HG03432 (cell line): ENCODE data around the gene DNAH8.
A peak's percentile ranks its signal among the peaks of the same experiment; 100 is the strongest.

Experiments
- ATAC-seq: cut with Tn5 transposase; IDR thresholded peaks from one replicate; pipeline ENCODE4 v1.9.1; 2021; ENCODE audit warnings: mild to moderate bottlenecking, moderate library complexity; ENCODE audit not compliant: unreplicated experiment

Gene DNAH8, protein sequence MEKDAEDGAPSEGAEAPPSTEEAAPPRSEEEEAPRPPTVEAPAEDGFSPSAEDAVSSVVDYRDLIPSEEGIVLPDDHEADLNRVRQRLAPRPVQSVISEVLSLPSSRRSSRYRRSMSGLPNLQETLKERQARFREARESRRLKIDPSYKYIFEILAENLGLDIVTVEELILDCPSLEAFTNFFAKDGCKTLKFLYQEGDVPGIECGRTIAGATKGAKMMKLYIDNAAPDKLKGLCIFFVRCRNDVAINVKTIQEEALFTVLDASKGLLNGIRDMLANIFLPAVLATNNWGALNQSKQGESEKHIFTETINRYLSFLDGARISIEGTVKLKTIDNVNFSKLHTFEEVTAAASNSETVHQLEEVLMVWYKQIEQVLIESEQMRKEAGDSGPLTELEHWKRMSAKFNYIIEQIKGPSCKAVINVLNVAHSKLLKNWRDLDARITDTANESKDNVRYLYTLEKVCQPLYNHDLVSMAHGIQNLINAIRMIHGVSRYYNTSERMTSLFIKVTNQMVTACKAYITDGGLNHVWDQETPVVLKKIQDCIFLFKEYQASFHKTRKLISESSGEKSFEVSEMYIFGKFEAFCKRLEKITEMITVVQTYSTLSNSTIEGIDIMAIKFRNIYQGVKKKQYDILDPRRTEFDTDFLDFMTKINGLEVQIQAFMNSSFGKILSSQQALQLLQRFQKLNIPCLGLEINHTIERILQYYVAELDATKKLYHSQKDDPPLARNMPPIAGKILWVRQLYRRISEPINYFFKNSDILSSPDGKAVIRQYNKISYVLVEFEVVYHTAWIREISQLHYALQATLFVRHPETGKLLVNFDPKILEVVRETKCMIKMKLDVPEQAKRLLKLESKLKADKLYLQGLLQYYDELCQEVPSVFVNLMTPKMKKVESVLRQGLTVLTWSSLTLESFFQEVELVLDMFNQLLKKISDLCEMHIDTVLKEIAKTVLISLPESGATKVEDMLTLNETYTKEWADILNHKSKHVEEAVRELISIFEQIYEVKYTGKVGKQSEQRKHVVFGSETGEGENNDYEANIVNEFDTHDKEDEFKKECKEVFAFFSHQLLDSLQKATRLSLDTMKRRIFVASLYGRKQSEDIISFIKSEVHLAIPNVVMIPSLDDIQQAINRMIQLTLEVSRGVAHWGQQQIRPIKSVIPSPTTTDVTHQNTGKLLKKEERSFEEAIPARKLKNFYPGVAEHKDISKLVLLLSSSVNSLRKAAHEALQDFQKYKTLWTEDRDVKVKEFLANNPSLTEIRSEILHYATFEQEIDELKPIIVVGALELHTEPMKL (N-terminal part only)

DNA sequence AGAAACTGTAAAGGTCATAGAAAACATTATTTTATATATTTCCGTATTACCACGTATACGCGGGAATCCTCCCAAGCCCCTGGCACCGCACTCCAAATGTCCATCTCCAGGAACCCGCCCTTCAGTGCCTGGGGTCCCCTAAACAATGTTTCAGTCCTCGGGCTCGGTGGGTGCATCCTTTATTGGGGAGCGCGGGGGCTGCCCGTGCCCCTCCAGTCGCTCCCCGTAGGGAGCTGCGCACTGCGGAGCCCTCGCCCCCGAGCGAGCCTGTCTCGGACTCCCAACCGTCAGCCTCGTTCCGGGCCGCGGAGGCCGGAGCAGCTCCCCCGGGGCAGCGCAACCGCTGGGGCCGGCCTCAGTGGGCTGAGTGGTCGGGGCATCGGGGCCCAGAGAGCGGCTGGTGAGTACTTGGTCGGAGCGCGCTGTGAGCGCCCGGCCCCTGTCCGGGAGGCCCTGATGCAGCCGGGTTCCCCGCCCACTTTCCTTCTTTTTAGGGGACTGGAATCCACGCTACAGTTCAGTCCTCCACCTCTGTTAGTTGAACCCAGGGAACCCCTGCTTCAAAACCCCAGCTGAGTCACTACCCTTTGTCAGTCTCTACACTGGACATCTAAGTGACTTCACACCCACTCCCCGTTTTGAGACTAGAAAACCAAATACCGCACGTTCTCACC, at the start of gene DNAH8:
TSS of gene DNAH8 (plus strand) at position 296 of the 674 bp plus-strand sequence. CDS start 7,499 bp downstream, outside the sequence.
- ATAC-seq: no peak

DNA sequence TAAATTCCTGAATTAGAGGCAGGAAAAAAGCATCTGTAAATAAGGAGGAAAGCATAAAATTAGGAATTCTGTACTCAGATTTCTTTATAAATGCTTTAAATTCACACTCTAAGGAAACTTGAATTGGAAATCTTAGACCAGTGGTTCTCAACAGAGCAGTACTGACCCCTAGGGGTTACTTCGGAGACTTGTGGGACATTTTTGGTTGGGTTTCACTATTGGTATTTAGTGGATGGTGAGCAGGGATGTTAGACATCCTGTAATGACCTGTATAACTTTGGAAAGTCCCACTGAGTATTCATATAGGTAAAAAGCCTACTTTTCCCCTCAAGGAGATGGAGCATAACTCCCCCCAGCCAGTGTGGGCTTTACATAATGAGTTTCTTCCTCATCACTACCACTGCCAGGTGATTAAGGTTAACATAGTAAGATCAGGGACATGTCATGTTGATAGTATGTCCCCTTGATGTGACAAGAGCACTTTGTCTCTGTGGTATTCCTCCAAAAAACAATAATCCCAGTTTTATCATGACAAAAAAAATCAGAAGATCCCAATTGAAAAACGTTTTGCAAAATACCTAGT, 43.1 kb upstream of the DNAH8 start:
- ATAC-seq: peak; percentile 88

DNA sequence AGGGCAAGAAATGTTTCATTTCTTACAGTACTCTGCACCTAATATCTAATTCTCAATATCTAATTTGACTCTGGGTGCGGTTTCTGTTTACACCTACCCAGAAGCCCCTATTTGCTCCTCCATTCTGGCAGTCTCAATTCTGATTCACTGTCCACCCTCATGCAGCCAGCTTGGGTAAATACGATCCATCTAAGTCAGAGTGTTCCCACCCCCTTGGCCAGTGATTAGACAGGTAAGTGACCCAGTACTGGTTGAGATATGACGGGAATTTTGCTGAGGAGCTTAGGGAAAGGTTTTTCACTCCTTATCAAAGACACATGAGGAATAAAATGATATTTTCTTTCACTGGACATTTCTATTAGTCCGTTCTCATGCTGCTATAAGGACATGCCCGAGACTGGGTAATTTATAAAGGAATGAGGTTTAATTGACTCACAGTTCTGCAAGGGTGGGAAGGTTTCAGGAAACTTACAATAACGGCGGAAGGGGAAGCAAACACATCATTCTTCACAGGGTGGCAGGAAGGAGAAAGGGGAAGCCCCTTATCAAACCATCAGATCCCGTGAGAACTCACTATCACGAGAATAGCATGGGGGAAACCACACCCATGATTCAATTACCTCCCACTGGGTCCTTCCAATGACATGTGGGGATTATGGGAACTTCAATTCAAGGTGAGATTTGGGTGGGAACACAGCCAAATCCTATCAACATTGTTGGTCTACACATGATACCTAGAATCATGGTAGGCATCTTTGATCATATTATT, 41.5 kb upstream of the DNAH8 start:
- no peak for ATAC-seq

DNA sequence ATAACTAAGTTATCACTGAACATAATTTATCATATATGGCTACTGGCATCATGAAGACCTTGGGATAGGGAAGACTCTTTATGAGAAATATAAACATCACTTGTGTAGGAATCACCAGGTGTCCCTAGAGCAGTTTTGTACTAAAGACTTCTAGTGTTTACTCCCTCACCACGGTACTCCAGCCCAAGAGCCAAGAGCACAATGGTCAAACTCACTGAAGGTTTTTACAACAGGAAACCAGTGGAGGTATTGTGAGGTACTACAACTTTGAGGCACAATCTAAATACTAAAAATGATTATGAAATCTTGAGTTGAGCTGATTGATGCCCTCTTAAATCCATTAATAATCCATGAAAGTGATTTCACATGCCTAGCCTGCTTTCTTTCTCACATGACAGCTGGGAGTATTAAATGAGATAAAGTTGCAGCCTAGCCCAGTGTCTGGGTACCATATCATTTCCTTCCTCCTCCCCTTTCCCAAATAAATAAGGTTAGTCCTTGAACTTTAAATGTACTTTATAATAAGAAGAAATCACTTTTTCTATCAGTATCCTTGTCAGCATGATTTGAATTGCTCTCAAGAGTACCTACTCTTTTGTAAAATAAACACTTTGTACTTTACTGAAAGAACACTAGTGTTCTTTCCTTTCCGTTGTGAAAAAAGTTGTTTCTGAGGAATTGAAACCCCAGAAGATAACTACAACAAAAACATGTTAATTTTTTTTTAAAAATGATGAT, 38.7 kb upstream of the DNAH8 start:
- ATAC-seq: no peak

DNA sequence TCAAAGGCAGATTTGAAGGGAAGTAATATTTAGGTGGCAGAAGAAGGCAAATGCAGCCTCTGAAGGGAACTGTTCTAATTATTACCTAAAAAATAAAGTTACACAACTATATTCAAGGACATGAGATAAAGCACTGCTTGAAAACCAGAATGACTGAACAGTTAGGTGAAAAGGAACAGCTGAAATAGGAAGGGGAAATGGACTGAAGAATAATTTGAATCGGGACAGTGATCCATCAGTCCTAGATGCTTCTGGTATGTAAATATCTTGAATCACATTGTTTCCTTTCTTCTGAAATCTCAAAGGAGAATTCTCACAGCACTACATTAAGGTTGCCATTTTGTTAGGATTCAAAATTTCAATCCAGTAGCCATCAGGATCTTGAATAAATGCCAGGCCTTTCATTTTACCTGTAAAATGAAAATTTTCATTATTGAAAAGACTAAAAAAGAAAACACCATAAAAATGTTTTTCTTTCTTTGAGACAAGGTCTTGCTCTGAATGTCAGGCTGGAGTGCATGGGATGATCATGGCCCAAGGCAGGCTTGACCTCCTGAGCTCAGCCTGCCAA, 38.1 kb upstream of the DNAH8 start:
- no peak for ATAC-seq

DNA sequence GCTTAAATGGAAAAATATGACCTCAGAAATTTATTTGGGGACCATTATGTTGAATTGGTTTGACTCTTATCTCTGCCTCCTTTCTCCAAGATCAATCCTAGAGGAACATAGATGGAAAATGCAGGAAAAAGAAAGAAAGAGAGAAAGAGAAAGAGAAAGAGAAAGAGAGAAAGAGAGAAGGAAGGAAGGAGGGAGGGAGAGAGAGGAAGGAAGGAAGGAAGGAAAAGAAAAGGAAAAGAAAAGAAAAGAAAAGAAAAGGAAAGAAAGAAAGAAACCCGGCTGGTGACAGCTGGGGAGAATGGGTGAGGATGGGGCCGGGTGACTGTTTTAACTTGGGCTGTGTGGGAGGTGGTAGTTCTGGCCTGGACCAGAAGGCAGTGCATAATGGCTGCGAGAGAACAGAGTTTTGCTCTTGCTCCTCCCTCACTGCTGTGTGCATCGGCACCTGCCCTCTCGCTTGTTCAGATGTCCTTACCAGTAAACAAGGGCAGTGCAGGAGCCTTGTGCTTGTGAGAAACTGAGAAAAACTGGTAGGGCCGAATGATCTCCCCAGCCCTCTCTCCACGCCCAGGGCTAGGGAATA, 36.8 kb upstream of the DNAH8 start:
- ATAC-seq: no peak

DNA sequence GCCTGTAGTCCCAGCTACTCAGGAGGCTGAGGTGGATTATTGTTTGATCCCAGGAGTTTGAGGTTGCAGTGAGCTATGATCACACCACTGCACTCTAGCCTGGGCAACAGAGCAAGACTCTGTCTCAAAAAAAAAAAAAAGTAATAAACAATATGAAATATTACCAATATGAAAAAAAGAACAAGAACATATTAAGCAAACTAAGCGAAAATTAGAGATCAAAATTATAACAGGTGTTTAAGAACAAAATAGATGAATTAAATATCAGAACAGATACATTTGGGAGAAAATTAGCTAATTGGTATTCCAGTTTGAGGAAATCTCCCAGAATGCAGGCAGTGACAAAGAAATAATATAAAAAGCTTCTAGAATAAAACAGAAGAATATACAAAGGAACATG, 35.4 kb upstream of the DNAH8 start:
- no peak for ATAC-seq

DNA sequence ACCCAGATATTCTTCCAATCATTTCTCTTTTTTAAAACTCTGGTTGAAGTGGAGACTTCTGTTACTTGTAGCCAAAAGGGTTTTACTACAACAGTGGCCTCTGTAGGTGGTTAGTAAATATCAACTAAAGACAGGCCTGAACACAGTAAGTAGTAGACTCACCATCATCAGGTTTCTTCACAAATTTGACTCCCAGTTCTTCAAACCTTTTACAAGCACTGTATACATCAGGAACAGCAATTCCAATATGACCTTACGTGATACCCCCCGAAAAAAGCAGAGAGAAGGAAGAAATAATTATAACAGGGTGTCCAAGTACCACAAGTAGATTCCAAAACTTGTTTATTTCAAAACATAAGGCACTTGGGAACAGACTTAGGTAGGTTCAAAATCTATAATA, 33.3 kb upstream of the DNAH8 start:
- ATAC-seq: no peak

DNA sequence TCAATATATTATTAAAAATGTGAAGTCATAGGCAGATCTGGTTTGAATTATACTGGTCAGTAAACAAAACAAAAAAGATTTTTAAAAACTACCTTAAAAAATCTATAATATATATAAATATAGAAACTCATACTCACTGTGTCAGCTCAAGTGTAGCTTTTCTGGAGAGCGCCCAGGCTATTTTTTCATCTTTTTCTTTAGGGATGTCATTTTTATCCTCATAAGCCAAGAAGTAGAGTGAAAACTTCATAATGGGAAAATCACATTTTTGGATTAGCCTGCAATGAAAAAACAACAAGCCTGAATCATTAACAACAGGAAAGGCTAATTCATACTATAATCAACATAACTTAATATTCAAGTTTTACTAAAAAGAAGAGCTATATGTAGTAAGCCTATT, 30.9 kb upstream of the DNAH8 start:
- ATAC-seq: no peak

DNA sequence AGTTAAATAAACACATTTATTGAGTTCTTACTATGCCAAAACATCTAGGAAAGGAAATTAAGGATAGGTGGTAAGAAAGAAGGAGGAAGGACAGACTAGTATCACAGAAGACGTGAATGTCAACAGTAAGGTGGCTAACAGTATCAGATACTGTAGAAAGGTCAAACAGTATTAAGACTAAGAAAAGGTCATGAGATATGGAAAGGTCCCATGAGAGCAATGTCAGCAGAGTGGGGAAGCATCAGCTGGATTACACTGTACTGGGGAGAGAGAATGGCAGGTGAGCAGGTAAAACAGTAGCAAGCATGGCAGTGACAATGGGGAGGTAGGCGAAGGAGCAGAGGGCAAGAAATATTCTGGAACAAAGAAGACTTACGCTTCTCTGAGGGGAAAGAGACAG, 30.2 kb upstream of the DNAH8 start:
- ATAC-seq: no peak

DNA sequence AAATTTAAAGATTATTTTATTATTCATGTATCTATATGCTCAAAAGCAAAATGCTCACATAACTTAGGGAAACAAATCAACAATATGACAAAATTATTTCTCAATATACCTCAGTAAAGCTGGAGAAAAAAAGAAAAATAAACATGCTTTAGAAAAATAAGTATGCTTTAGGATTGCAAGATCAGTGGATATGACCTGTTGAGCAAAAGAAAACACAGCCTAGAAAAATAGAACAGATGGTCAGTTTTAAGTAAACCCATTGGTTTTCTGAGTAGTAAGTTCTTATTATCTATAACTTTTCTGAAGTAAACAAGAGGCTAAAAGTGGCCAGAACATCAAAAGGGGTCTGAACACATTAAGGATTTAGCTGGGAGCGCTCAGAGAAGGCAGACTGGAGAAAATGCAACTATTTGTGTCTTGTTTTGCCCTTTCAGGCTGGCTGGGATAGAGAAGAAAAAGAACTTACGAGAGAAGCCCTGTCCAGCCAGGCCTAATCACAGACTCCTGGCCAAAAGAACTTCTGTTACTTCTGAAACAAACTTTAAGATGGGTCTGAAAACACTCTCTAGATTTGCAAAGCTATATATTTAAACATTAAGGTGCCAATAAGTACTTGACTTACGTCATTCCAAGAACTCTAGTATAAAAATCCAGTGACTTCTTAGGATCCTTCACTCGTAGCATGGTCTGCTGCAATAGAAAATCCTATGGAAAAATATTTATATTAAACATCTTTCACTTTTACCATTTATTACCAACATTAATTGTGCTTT, 28.7 kb upstream of the DNAH8 start:
- no peak for ATAC-seq

DNA sequence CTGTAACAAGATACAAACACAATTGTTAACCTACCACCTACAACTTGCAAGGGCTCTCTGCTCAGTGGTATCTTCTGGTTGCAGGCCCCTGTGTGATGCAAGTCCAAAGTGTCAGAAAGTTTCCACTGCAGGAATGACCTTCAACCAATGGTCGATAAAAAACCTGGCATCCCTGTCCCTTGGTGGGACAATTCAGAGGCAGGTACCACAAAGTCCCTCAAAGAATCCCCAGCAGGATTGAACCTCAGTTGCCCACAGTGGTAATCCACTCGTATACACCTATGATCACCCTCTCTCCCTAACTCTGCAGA, 28.1 kb upstream of the DNAH8 start:
- ATAC-seq: no peak

DNA sequence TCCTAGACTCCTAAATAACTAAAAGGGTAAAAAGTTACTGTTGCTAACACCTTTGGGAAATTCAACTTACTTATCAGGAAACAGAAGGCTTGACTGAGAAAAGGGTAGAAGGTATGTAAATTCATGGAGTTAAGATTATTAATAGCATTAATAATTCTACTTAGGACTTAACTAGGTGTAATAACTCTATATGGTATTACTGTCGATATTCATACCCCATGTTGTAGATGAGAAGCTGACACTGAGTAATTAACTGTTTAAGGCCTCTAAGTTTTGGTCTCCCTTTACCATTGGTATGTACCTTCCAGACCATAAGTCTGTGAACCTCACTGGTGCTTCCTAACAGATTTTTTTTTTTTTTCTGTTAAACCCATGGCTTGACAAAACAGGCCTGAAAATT, 27.6 kb upstream of the DNAH8 start:
- ATAC-seq: no peak

DNA sequence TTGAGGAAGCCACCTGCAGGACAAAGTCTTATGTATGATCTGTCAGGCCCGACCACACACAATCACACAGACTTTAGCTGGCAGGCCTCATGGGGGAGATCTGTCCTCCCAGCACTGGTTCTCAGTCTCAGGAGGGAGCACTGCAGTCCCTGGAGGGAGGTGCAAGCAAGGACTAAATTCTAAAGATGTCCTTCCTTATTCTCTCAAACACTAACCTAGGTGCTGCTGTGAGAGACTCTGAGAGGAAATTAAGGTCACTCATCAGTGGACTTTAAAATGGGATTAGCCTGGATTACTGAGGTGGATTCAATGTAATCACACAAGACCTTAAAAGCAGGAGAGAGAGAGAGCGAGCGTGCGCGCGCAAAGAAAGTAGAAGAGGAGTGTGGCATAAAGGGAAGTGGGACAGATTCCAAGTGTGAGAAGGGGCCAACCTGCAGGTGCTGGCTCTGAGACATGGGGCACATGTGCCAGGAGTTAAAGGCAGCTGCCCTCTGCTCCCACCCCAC, 26.5 kb upstream of the DNAH8 start:
- ATAC-seq: peak; percentile 74

DNA sequence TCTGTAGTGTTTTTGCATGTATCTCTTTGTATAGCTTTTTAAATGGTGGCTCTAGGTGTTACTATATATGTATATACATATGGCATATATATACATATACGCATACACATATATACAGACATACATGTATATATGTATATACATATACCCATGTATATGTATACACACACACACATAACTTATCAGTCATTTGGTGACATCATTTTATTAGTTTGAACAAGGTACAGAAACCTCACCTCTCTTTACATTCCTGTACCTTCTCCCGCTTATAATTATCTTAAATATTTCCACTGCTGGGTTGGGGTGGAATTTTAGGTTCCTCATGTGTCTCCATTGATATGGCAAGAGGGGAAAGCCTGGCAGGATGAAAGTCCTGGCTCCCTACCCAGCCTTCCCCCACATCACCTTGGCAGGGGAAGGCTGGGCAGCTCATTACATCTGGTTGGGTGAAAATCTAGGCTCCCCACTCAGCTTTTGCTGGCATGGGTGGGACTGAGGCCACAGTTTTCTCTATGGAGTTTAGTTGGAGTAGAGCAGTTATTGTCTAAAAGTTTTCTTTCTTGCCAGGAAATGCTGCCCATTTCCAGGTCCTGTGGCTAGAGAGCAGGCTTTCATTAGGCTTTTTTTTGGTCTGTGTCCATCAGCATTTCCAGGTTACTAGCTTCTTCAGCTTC, 19.7 kb upstream of the DNAH8 start:
- no peak for ATAC-seq

DNA sequence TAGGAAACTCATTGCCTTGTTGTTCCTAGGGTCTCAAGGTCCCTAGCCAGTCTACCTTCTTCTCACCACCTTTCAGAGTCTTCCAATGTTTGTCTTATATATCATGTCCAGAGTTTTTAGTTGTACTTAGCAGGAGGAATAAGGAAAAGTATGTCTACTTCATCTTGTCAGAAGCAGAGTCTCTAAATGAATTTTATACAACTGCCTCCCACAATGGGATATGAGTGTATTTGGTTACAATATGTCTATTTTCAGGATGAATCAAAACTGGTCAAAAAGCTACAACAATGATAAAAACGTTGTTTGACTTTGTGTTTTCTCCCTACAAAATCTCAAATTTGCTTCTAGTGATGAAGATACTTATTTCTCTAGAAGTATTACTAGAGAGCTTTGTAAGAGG, 19.2 kb upstream of the DNAH8 start:
- no peak for ATAC-seq

DNA sequence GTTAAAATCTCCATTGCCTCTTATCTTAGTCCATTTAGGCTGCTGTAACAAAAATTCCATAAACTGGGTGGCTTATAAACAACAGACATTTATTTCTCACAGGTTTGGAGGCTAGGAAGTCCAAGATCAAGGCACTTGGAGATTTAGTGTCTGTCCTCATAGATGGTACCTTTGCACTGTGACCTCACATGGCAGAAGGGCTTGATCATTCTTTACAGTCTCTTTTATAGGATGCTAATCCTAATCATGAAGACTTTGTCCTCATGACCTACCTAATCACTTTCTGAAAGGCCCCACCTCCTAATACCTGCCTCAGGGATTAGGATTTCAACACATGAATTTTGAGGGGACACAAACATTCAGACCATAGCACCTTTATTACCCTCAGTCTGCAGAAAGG, 18.8 kb upstream of the DNAH8 start:
- no peak for ATAC-seq
